Left ventricle myocardium inferior (tissue), 1 donor: Measurements from ENCODE around the gene COMMD3. TPM values are rescaled to one million over a fixed set of nuclear protein-coding genes. Genes with fewer than 3 reads are reported as not detected.
"Not testable (repeated sequence)": the region's sequence is repeated elsewhere in the genome, so short reads cannot be mapped to it uniquely, and the experiment has no call there.

Source experiments
- DNase-seq: peaks from one replicate; pipeline ENCODE4 v3.0.0-alpha.2; 2020
- H3K27ac ChIP-seq: fragments of 200-600 bp; replicated peaks from 2 replicates; pipeline ENCODE4 v1.8.0; 2021
- H3K27me3 ChIP-seq: fragments of 200-600 bp; 2 replicates; pipeline ENCODE4 v1.8.0; 2021; ENCODE audit warnings: low read depth
- H3K36me3 ChIP-seq: fragments of 200-600 bp; 2 replicates; pipeline ENCODE4 v1.8.0; 2021
- H3K4me1 ChIP-seq: fragments of 200-600 bp; 2 replicates; pipeline ENCODE4 v1.8.0; 2021
- H3K4me3 ChIP-seq: fragments of 200-600 bp; 2 replicates; pipeline ENCODE4 v1.8.0; 2021; ENCODE audit warnings: mild to moderate bottlenecking, moderate library complexity
- H3K9me3 ChIP-seq: fragments of 200-600 bp; replicated peaks from 2 replicates; pipeline ENCODE4 v1.8.0; 2021
- intact Hi-C: fragments of 100-400 bp; cut with micrococcal nuclease; formaldehyde crosslinking; loops from one replicate; pipeline ENCODE4 v1.11.0; 2022
- total RNA-seq: library from RNA; stranded (reverse); fragmentation: NEBNext Ultra II Directional; extraction: Animal tissue kit (Norgen Biotek cat#: 25700); gene quantifications from one replicate; pipeline ENCODE4 v1.2.1, GENCODE V29; 2021
- TF ChIP-seq, protein P1 (sequence below): fragments of 200-600 bp; IDR thresholded peaks from 2 replicates; pipeline ENCODE4 v1.8.0; 2021; ENCODE audit warnings: antibody characterized with exemption, mild to moderate bottlenecking, borderline replicate concordance
- donor health status: DM: no; HTN: yes; CAD: no; lungs with severe emphysema.

The COMMD3 gene
- total RNA-seq, 1 donor from 2014 or later: 89.7 TPM

DNA sequence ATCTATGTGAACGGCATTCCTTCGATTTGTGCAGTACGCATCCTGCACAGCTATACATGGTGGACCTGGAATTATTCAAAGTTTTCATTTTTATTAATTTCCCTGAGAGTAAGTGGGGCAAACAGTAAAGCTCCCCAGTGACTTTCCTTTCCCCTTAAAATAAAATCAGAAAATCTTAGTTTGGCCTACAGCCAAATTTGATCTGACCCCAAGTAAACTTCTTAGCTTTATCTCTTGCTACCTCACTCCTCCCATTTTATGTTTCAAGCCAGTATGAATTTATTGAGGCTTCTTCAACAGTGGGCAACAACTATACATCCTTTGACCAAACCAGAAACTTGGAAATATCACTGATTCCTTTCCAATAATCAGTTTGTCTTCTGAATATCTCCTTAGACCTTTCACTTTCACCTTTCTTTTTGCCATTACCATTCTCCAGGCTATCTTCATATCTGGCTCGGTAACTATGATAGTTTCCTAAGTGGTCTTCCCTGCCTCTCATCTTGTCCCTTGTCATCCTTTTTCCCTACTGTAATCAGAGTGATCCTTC lies 40.2 kb downstream of the COMMD3 start:
- intact Hi-C loops: no loop called here
- no peak overlapping the region for H3K4me3 ChIP-seq
- TF ChIP-seq, protein P1, sequence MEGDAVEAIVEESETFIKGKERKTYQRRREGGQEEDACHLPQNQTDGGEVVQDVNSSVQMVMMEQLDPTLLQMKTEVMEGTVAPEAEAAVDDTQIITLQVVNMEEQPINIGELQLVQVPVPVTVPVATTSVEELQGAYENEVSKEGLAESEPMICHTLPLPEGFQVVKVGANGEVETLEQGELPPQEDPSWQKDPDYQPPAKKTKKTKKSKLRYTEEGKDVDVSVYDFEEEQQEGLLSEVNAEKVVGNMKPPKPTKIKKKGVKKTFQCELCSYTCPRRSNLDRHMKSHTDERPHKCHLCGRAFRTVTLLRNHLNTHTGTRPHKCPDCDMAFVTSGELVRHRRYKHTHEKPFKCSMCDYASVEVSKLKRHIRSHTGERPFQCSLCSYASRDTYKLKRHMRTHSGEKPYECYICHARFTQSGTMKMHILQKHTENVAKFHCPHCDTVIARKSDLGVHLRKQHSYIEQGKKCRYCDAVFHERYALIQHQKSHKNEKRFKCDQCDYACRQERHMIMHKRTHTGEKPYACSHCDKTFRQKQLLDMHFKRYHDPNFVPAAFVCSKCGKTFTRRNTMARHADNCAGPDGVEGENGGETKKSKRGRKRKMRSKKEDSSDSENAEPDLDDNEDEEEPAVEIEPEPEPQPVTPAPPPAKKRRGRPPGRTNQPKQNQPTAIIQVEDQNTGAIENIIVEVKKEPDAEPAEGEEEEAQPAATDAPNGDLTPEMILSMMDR: no peak
- H3K4me1 ChIP-seq: no peaks in the 10 kb centered on the region
- H3K27me3 ChIP-seq: peaks cover 34% of the 10 kb centered on the region
- H3K27ac ChIP-seq: no peak overlapping the region
- no peak for DNase-seq
- no peaks in the 10 kb centered on the region for H3K9me3 ChIP-seq
- H3K36me3 ChIP-seq: no peaks in the 10 kb centered on the region

DNA sequence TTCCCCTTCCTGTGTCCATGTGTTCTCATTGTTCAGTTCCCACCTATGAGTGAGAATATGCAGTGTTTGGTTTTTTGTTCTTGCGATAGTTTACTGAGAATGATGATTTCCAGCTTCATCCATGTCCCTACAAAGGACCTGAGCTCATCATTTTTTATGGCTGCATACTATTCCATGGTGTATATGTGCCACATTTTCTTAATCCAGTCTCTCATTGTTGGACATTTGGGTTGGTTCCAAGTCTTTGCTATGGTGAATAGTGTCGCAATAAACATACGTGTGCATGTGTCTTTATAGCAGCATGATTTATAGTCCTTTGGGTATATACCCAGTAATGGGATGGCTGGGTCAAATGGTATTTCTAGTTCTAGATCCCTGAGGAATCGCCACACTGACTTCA lies 41.6 kb downstream of the COMMD3 start:
- H3K36me3 ChIP-seq, H3K9me3 ChIP-seq, H3K27ac ChIP-seq, H3K4me1 ChIP-seq, intact Hi-C loops, DNase-seq, H3K4me3 ChIP-seq: not testable (repeated sequence)
- H3K27me3 ChIP-seq: peaks cover 31% of the 10 kb centered on the region

DNA sequence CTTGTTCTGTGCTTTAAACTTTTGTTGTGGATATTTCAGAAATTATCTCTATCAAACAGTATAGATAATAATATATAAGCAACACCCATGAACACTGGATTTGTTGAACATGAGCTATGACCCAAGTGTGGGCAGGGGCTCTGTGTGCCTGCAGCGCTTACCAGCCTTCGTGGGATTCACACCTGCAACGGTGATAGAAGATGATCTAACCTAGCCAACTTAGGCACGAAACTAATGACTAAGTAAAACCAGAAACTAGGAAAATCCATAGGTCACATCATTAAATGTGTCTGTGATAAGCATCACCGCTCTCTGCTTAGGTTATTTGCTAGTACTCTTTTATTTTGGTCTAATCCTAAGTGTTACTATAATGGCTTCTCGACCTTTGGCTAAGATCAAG lies 47.1 kb downstream of the COMMD3 start:
- DNase-seq: no peak
- H3K36me3 ChIP-seq: no peaks in the 10 kb centered on the region
- intact Hi-C loops: no loop called here
- no peaks in the 10 kb centered on the region for H3K4me1 ChIP-seq
- H3K27ac ChIP-seq: no peak overlapping the region
- TF ChIP-seq, protein P1: no peak
- peaks cover 14% of the 10 kb centered on the region for H3K27me3 ChIP-seq
- no peak overlapping the region for H3K4me3 ChIP-seq
- no peaks in the 10 kb centered on the region for H3K9me3 ChIP-seq

DNA sequence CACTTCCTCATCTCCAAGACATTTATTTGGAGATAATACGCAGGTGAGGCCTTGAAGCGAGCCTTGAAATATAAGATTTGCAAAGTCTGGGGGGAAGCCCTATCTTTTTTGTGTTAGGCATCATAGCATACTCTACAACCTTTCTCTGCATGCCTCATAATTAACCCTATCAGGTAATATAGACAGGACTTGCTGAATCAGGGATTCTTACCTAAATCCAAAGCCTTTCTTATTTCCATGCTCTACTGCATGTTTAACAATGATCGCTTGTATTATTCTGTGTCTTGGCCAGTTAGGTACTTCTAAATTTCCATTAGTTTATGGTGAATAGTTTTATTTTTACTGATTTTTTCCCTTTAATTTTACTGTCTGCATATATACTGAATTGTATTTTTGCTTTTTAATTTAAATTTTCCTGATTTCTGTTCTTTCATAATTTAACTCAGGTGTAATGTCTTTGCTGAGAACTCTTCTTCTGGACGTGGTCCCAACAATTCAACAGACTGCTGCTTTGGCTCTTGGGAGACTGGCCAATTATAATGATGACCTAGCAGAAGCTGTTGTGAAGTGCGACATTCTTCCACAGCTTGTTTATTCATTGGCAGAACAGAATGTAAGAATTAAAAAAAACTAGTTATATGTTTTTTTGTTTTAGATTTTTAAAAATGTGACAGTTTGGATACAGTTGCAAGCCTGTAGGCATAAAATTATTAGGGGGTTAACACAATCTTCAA lies 48.4 kb downstream of the COMMD3 start:
- DNase-seq: no peak
- Histone ChIP-seq H3K27me3 (peaks cover 14% of the 10 kb centered on the region), H3K36me3 (no peaks in the 10 kb centered on the region), H3K27ac (no peak overlapping the region), H3K4me3 (no peak overlapping the region), H3K9me3 (no peaks in the 10 kb centered on the region), H3K4me1 (no peaks in the 10 kb centered on the region)
- intact Hi-C loops: no loop called here
- TF ChIP-seq, protein P1: no peak

DNA sequence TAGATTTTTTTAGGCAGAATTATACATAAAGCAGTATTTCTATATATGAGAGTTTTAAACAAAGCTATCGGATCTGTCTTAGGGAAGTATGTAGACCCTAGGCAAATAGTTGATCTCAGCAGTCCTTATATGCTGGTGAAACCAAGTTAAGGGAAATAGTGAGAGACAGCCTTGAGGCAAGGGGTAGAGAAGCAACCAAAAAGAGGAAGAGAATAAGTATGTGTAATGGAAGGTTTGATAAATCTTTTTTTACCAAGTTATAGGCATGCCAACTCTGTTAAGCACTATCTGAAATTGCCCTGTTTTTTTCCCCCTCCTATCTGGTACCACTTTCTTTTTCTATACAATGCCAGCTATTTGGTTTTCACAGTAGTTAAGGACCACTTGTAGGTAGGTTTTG lies 49.0 kb downstream of the COMMD3 start:
- no peak overlapping the region for H3K4me3 ChIP-seq
- DNase-seq: no peak
- H3K36me3 ChIP-seq: no peaks in the 10 kb centered on the region
- peaks cover 14% of the 10 kb centered on the region for H3K27me3 ChIP-seq
- no peaks in the 10 kb centered on the region for H3K9me3 ChIP-seq
- intact Hi-C loops: no loop called here
- TF ChIP-seq, protein P1: no peak
- H3K27ac ChIP-seq: no peak overlapping the region
- H3K4me1 ChIP-seq: no peaks in the 10 kb centered on the region

DNA sequence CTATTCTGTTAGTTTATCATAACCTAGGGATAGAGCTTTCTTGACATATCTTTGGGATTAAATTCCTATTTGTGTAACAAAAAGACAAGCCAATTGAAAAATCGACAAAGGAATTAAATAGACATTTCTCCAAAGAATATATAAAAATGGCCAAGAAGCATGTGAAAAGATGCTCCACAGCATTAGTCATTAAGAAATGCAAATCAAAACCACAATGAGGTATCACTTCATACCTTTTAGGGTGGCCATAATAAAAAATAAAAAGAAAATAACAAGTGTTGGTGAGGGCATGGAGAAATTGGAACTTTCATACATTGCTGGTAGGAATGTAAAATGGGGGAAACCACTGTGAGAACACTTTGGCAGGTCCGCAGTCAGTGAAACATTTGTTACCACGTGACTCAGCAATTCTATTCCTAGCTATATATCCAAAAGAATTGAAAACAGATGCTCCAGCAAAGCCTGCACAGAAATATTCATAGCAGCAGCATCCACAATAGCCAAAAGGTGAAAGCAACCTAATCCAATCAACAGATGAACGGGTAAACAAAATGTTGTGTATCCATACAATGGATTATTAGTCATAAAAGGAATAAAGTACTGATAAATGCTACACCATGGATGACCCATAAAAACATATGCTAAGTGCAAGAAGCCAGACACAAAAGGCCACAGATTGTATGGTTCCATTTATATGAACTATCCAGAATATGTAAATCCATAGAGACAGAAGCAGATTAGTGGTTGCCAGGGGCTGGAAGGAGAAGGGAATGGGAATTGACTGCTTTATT lies 49.7 kb downstream of the COMMD3 start:
- peaks cover 14% of the 10 kb centered on the region for H3K27me3 ChIP-seq
- TF ChIP-seq, protein P1: no peak
- H3K9me3 ChIP-seq: no peaks in the 10 kb centered on the region
- no peak for DNase-seq
- no peak overlapping the region for H3K27ac ChIP-seq
- H3K4me3 ChIP-seq: no peak overlapping the region
- H3K36me3 ChIP-seq: no peaks in the 10 kb centered on the region
- H3K4me1 ChIP-seq: no peaks in the 10 kb centered on the region
- intact Hi-C loops: no loop called here
